ENCODE measurements around the gene RAD51AP2.

- TF ChIP-seq CTCF (IDR thresholded peaks at IDR 0.05; ENCODE audit: low read depth, low read length, poor library complexity, severe bottlenecking) (no peak), EZH2phosphoT487 (IDR thresholded peaks at IDR 0.05; ENCODE audit: borderline replicate concordance, low read length) (no peak)
These were observed 36.9 kb upstream of the RAD51AP2 start for GRCh38 chr2:17555150-17555549.

All from DOHH2 (cell line).